GM23338 (cell line): Measurements from ENCODE around the gene RIMS1. TPM values are rescaled to one million over a fixed set of nuclear protein-coding genes. Genes with fewer than 3 reads are reported as not detected.

Source experiments
- ATAC-seq: fragments of 200-7000 bp; cut with Tn5 transposase; 3 replicates; pipeline ENCODE4 v1.9.1; 2020
- DNase-seq: peaks from one replicate; pipeline ENCODE4 v3.0.0-alpha.2; 2015; ENCODE audit warnings: low spot score
- H2AFZ ChIP-seq: fragments of 200-600 bp; sonication (generic); 2 replicates; pipeline ENCODE4 v1.8.0; 2016; ENCODE audit warnings: antibody characterized with exemption, mild to moderate bottlenecking, moderate library complexity
- H3F3A ChIP-seq: fragments of 200-600 bp; sonication (generic); replicated peaks from 2 replicates; pipeline ENCODE4 v1.8.0; 2017; ENCODE audit warnings: antibody characterized with exemption, mixed run types, low read depth
- H3K27ac ChIP-seq: fragments of 200-600 bp; sonication (generic); 2 replicates; pipeline ENCODE4 v1.6.1; 2016; ENCODE audit warnings: low read depth
- H3K27me3 ChIP-seq: fragments of 200-600 bp; sonication (generic); 2 replicates; pipeline ENCODE4 v1.8.0; 2016; ENCODE audit warnings: mild to moderate bottlenecking, mixed run types, moderate library complexity; ENCODE audit not compliant: insufficient read depth
- H3K36me3 ChIP-seq: fragments of 200-600 bp; sonication (generic); 2 replicates; pipeline ENCODE4 v1.8.0; 2016; ENCODE audit warnings: mild to moderate bottlenecking; ENCODE audit not compliant: insufficient read depth
- H3K4me1 ChIP-seq: fragments of 200-600 bp; sonication (generic); 2 replicates; pipeline ENCODE4 v1.8.0; 2016; ENCODE audit warnings: mild to moderate bottlenecking, moderate library complexity; ENCODE audit not compliant: insufficient read depth
- H3K4me2 ChIP-seq: fragments of 200-600 bp; sonication (generic); 2 replicates; pipeline ENCODE4 v1.7.1; 2017; ENCODE audit warnings: mixed run types
- H3K4me3 ChIP-seq: fragments of 200-600 bp; sonication (generic); 2 replicates; pipeline ENCODE4 v1.6.1; 2016; ENCODE audit warnings: mixed run types
- H3K79me2 ChIP-seq: fragments of 200-600 bp; sonication (generic); replicated peaks from 2 replicates; pipeline ENCODE4 v1.8.0; 2017; ENCODE audit warnings: mild to moderate bottlenecking; ENCODE audit not compliant: insufficient read depth
- H3K9me2 ChIP-seq: fragments of 200-600 bp; sonication (generic); 2 replicates; pipeline ENCODE4 v1.8.0; 2017; ENCODE audit not compliant: insufficient read depth
- H4K20me1 ChIP-seq: fragments of 200-600 bp; sonication (generic); replicated peaks from 2 replicates; pipeline ENCODE4 v1.8.0; 2017; ENCODE audit warnings: mild to moderate bottlenecking; ENCODE audit not compliant: insufficient read depth
- H3K27ac Mint-ChIP-seq: 2 replicates; pipeline ENCODE4 v1.8.0; 2020; ENCODE audit warnings: inconsistent platforms, mild to moderate bottlenecking, moderate library complexity, mixed read lengths
- H3K27me3 Mint-ChIP-seq: 3 replicates; pipeline ENCODE4 v1.8.0; 2022; ENCODE audit warnings: low read depth, mild to moderate bottlenecking, moderate library complexity, mixed read lengths, inconsistent platforms; ENCODE audit not compliant: insufficient read depth, poor library complexity
- H3K36me3 Mint-ChIP-seq: 3 replicates; pipeline ENCODE4 v1.8.0; 2021; ENCODE audit warnings: low read depth, mild to moderate bottlenecking, inconsistent platforms, moderate library complexity, mixed read lengths
- H3K4me1 Mint-ChIP-seq: 3 replicates; pipeline ENCODE4 v1.8.0; 2020; ENCODE audit warnings: mild to moderate bottlenecking, inconsistent platforms, mixed read lengths
- H3K4me3 Mint-ChIP-seq: 3 replicates; pipeline ENCODE4 v1.8.0; 2021; ENCODE audit warnings: moderate library complexity, mild to moderate bottlenecking, inconsistent platforms, mixed read lengths
- H3K9me3 Mint-ChIP-seq: 3 replicates; pipeline ENCODE4 v1.8.0; 2020; ENCODE audit warnings: moderate library complexity, mild to moderate bottlenecking, inconsistent platforms, mixed read lengths
- EZH2 ChIP-seq: fragments of 200-600 bp; sonication (generic); IDR thresholded peaks from one replicate; pipeline ENCODE4 v1.8.0; 2017; ENCODE audit warnings: antibody characterized with exemption, mild to moderate bottlenecking, low read depth; ENCODE audit not compliant: unreplicated experiment
- EZH2phosphoT487 ChIP-seq: fragments of 200-600 bp; sonication (generic); IDR thresholded peaks from one replicate; pipeline ENCODE4 v1.8.1; 2018; ENCODE audit warnings: antibody characterized with exemption; ENCODE audit not compliant: unreplicated experiment
- POLR2AphosphoS5 ChIP-seq: IDR thresholded peaks from 2 replicates; pipeline ENCODE4 v1.6.1; 2016; ENCODE audit warnings: antibody characterized with exemption, low read depth
- STAT1 ChIP-seq: IDR thresholded peaks from one replicate; pipeline ENCODE4 v1.6.1; 2016; ENCODE audit warnings: antibody characterized with exemption; ENCODE audit not compliant: unreplicated experiment
- ZNF331 ChIP-seq: fragments of 250-450 bp; sonication (Bioruptor Pico); IDR thresholded peaks from 2 replicates; pipeline ENCODE4 v1.5.0; 2020; ENCODE audit warnings: low read depth, mild to moderate bottlenecking, moderate library complexity
- long read RNA-seq: library from polyadenylated mRNA; unstranded; transcript quantifications from one replicate; pipeline ENCODE4 v2.0.0, GENCODE V29; 2020; ENCODE audit not compliant: unreplicated experiment
- polyA plus RNA-seq: library from polyadenylated mRNA; unstranded; fragments of >200 nt; fragmentation: Nextera tagmentation; extraction: Ambion mirVana; gene quantifications from 2 replicates; pipeline ENCODE4 v1.2.1, GENCODE V29; 2016
- total RNA-seq: library from RNA; depleted of rRNA; stranded (reverse); fragments of >200 nt; shearing (Covaris generic); gene quantifications from 2 replicates; pipeline ENCODE4 v1.2.3, GENCODE V29; 2014; rRNA removed
- TF ChIP-seq, protein P1 (sequence below), 2 experiments: fragments of 200-600 bp in 1 of 2; sonication (generic) in 1 of 2; conservative IDR thresholded peaks; 2 replicates each; pipeline versions ENCODE4 v1.5.1 to v1.6.1; 2016 to 2017; ENCODE audit warnings: antibody characterized with exemption in 2 of 2, low read depth in 2 of 2, mild to moderate bottlenecking in 2 of 2, moderate library complexity in 1 of 2
- TF ChIP-seq, protein P2 (sequence below): IDR thresholded peaks from one replicate; pipeline ENCODE4 v1.6.1; 2018; ENCODE audit warnings: antibody characterized with exemption; ENCODE audit not compliant: unreplicated experiment

Gene RIMS1, protein sequence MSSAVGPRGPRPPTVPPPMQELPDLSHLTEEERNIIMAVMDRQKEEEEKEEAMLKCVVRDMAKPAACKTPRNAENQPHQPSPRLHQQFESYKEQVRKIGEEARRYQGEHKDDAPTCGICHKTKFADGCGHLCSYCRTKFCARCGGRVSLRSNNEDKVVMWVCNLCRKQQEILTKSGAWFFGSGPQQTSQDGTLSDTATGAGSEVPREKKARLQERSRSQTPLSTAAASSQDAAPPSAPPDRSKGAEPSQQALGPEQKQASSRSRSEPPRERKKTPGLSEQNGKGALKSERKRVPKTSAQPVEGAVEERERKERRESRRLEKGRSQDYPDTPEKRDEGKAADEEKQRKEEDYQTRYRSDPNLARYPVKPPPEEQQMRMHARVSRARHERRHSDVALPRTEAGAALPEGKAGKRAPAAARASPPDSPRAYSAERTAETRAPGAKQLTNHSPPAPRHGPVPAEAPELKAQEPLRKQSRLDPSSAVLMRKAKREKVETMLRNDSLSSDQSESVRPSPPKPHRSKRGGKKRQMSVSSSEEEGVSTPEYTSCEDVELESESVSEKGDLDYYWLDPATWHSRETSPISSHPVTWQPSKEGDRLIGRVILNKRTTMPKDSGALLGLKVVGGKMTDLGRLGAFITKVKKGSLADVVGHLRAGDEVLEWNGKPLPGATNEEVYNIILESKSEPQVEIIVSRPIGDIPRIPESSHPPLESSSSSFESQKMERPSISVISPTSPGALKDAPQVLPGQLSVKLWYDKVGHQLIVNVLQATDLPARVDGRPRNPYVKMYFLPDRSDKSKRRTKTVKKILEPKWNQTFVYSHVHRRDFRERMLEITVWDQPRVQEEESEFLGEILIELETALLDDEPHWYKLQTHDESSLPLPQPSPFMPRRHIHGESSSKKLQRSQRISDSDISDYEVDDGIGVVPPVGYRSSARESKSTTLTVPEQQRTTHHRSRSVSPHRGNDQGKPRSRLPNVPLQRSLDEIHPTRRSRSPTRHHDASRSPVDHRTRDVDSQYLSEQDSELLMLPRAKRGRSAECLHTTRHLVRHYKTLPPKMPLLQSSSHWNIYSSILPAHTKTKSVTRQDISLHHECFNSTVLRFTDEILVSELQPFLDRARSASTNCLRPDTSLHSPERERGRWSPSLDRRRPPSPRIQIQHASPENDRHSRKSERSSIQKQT (N-terminal part only)
- total RNA-seq: 3.9 and 4.0 TPM in 2 replicates
- polyA plus RNA-seq: 0.89 and 1.1 TPM in 2 replicates
- long read RNA-seq, partial matches to known transcripts: 0 of 1 reads
- long read RNA-seq, other reads (novel, unspliced or antisense): 1 of 1 reads

DNA sequence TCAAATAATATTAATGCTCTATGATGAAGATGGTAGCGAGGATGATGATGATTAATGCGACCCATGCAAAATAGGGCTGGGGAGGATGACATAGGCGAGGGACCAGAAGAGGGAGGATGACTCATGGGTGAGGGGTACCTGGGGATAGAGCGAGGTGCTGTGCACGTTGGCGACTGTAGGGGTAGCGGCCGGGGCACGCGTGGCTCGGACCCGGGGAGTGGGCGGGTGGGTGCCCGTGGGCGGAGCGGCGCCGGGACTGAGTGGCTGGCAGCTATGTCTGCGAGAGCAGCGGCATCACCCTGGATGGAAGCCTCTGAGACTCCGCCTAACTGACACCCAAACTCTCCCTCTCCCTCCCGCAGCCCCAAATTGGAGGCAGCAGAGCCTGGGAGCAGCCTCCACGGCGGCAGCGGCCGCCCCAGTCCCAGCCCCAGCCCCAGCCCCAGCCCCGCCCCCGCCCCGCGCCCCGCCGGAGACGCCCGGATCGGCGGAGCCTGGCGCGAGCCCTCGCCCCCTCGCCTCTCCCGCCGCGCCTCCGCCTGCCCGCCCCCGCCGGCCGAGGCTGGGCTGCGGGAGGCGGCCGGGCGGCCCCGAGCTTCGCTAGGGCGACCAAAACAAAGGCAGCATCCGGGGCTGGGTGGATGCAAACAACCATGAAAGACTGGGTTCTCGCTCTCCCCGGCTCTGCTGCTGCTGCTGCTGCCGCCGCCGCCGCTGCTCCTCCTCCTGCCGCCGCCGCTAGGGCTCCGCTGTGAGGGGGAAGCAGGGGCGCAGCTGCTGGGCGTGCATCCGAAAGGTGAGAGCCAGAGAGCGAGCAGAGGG lies at the start of gene RIMS1:
Gene RIMS1 (plus strand): TSS at position 367 of the 822 bp plus-strand sequence. CDS start 474 bp downstream, outside the sequence.
- H3K9me3 Mint-ChIP-seq: no peaks in the 10 kb centered on the region
- no peaks in the 10 kb centered on the region; the same call in 2 of the 3 replicates for H3K36me3 Mint-ChIP-seq
- no peak within 1 kb of the TSS for H3K27ac Mint-ChIP-seq
- peak within 1 kb of the TSS; percentile 93 for H3K4me2 ChIP-seq
- peaks cover 10% of the 10 kb centered on the region for H3K4me1 Mint-ChIP-seq
- no peaks in the 10 kb centered on the region; the same call in 1 of the 2 replicates for H3K4me1 ChIP-seq
- H3K9me2 ChIP-seq: no peaks in the 10 kb centered on the region
- H3K27me3 Mint-ChIP-seq: peaks cover 5% of the 10 kb centered on the region
- no peaks in the 10 kb centered on the region for H3K36me3 ChIP-seq
- H3K4me3 ChIP-seq: peak within 1 kb of the TSS; percentile 93
- DNase-seq (peak; percentile 82), ATAC-seq (peak; percentile 85)
- TF ChIP-seq, protein P1, sequence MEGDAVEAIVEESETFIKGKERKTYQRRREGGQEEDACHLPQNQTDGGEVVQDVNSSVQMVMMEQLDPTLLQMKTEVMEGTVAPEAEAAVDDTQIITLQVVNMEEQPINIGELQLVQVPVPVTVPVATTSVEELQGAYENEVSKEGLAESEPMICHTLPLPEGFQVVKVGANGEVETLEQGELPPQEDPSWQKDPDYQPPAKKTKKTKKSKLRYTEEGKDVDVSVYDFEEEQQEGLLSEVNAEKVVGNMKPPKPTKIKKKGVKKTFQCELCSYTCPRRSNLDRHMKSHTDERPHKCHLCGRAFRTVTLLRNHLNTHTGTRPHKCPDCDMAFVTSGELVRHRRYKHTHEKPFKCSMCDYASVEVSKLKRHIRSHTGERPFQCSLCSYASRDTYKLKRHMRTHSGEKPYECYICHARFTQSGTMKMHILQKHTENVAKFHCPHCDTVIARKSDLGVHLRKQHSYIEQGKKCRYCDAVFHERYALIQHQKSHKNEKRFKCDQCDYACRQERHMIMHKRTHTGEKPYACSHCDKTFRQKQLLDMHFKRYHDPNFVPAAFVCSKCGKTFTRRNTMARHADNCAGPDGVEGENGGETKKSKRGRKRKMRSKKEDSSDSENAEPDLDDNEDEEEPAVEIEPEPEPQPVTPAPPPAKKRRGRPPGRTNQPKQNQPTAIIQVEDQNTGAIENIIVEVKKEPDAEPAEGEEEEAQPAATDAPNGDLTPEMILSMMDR (conservative IDR thresholded peaks at IDR 0.05; ENCODE audit: low read depth in 2 of 2): peak; percentile 31 to 34; a peak in 3 of 4 replicates
- no peak for TF ChIP-seq ZNF331 (CRISPR knock-in tag)
- TF ChIP-seq POLR2AphosphoS5: no peak
- TF ChIP-seq, protein P2, sequence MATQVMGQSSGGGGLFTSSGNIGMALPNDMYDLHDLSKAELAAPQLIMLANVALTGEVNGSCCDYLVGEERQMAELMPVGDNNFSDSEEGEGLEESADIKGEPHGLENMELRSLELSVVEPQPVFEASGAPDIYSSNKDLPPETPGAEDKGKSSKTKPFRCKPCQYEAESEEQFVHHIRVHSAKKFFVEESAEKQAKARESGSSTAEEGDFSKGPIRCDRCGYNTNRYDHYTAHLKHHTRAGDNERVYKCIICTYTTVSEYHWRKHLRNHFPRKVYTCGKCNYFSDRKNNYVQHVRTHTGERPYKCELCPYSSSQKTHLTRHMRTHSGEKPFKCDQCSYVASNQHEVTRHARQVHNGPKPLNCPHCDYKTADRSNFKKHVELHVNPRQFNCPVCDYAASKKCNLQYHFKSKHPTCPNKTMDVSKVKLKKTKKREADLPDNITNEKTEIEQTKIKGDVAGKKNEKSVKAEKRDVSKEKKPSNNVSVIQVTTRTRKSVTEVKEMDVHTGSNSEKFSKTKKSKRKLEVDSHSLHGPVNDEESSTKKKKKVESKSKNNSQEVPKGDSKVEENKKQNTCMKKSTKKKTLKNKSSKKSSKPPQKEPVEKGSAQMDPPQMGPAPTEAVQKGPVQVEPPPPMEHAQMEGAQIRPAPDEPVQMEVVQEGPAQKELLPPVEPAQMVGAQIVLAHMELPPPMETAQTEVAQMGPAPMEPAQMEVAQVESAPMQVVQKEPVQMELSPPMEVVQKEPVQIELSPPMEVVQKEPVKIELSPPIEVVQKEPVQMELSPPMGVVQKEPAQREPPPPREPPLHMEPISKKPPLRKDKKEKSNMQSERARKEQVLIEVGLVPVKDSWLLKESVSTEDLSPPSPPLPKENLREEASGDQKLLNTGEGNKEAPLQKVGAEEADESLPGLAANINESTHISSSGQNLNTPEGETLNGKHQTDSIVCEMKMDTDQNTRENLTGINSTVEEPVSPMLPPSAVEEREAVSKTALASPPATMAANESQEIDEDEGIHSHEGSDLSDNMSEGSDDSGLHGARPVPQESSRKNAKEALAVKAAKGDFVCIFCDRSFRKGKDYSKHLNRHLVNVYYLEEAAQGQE: peak; percentile 13
- TF ChIP-seq EZH2phosphoT487: no peak
- no peak for TF ChIP-seq EZH2
- no peak for TF ChIP-seq STAT1
- H2AFZ ChIP-seq: peak within 1 kb of the TSS; percentile 95
- no peak within 1 kb of the TSS for H3K27ac ChIP-seq
- H3K27me3 ChIP-seq: peaks cover 11% of the 10 kb centered on the region
- H3F3A ChIP-seq: no peaks in the 10 kb centered on the region
- peak within 1 kb of the TSS; percentile 94 for H3K4me3 Mint-ChIP-seq
- no peaks in the 10 kb centered on the region for H3K79me2 ChIP-seq
- H4K20me1 ChIP-seq: no peaks in the 10 kb centered on the region
